IMR-90 (cell line): ENCODE results near the gene CFAP92. TPM values are rescaled to one million over a fixed set of nuclear protein-coding genes. Genes with fewer than 3 reads are reported as not detected.

ENCODE experiments used
- ATAC-seq: fragments of 200-7000 bp; cut with Tn5 transposase; 2 replicates; pipeline ENCODE4 v1.9.1; 2020; ENCODE audit warnings: low read depth, mild to moderate bottlenecking, moderate library complexity
- BruUV-seq: library from RNA; stranded (reverse); fragments of 400-500 nt; replicated peaks from 2 replicates; lab custom pipeline; 2021; lab: Mats Ljungman, UMichigan
- CTCF ChIA-PET: fragments of 300-600 bp; formaldehyde crosslinking; extraction: SDS; loops from one replicate; lab custom pipeline; 2021; ENCODE audit warnings: antibody characterized with exemption; lab: Yijun Ruan, JAX
- POLR2A ChIA-PET: fragments of 300-600 bp; sonication (Branson Sonifier 250); formaldehyde crosslinking; loops from one replicate; lab custom pipeline; 2022; ENCODE audit warnings: antibody characterized with exemption; ENCODE audit not compliant: unreplicated experiment; lab: Charles Lee
- DNase-seq: peaks from one replicate; pipeline ENCODE4 v3.0.0; 2013
- H2AFZ ChIP-seq: replicated peaks from 2 replicates; pipeline ENCODE3; 2013; ENCODE audit warnings: low read length, mild to moderate bottlenecking; ENCODE audit not compliant: poor library complexity
- H2AK5ac ChIP-seq: 2 replicates; pipeline ENCODE4 v1.6.1; 2013; ENCODE audit warnings: low read depth, low read length, inconsistent platforms
- H2AK9ac ChIP-seq: replicated peaks from 2 replicates; pipeline ENCODE3; 2013; ENCODE audit warnings: mild to moderate bottlenecking, low read depth, low read length, moderate library complexity; ENCODE audit not compliant: poor library complexity
- H2BK120ac ChIP-seq: 2 replicates; pipeline ENCODE4 v1.6.1; 2013; ENCODE audit warnings: low read depth, low read length, inconsistent platforms
- H2BK15ac ChIP-seq: 3 replicates; pipeline ENCODE4 v1.6.1; 2013; ENCODE audit warnings: low read depth, low read length, inconsistent platforms
- H2BK20ac ChIP-seq: 2 replicates; pipeline ENCODE4 v1.6.1; 2013; ENCODE audit warnings: low read depth, mild to moderate bottlenecking, inconsistent platforms, low read length, moderate library complexity
- H2BK5ac ChIP-seq: 2 replicates; pipeline ENCODE4 v1.6.1; 2013; ENCODE audit warnings: mild to moderate bottlenecking, low read depth, low read length, inconsistent platforms; ENCODE audit not compliant: poor library complexity, severe bottlenecking
- H3K14ac ChIP-seq: replicated peaks from 2 replicates; pipeline ENCODE4 v1.6.1; 2013; ENCODE audit warnings: low read depth, low read length, inconsistent platforms
- H3K18ac ChIP-seq: 2 replicates; pipeline ENCODE4 v1.6.1; 2013; ENCODE audit warnings: low read depth, low read length, control low read depth
- H3K23ac ChIP-seq: 2 replicates; pipeline ENCODE4 v1.6.1; 2013; ENCODE audit warnings: low read depth, low read length, inconsistent platforms
- H3K27ac ChIP-seq: 2 replicates; pipeline ENCODE4 v1.5.1; 2013; ENCODE audit warnings: mild to moderate bottlenecking, control low read depth, low read length; ENCODE audit not compliant: insufficient read depth
- H3K27me3 ChIP-seq: 2 replicates; pipeline ENCODE4 v1.6.1; 2013; ENCODE audit warnings: low read length; ENCODE audit not compliant: control insufficient read depth, insufficient read depth
- H3K36me3 ChIP-seq: 2 replicates; pipeline ENCODE4 v1.6.1; 2013; ENCODE audit warnings: low read length, mixed read lengths; ENCODE audit not compliant: control insufficient read depth, insufficient read depth
- H3K4ac ChIP-seq: 2 replicates; pipeline ENCODE4 v1.6.1; 2013; ENCODE audit warnings: low read depth, low read length, inconsistent platforms
- H3K4me1 ChIP-seq: 2 replicates; pipeline ENCODE4 v1.6.1; 2013; ENCODE audit warnings: low read length, mixed read lengths; ENCODE audit not compliant: control insufficient read depth, insufficient read depth
- H3K4me2 ChIP-seq: 2 replicates; pipeline ENCODE4 v1.6.1; 2013; ENCODE audit warnings: low read depth, mild to moderate bottlenecking, control low read depth, low read length, moderate library complexity
- H3K4me3 ChIP-seq: 2 replicates; pipeline ENCODE4 v1.5.1; 2013; ENCODE audit warnings: low read depth, mild to moderate bottlenecking, control low read depth, low read length, moderate library complexity; ENCODE audit not compliant: insufficient read depth
- H3K56ac ChIP-seq: 2 replicates; pipeline ENCODE4 v1.6.1; 2013; ENCODE audit warnings: low read length, inconsistent platforms; ENCODE audit not compliant: insufficient read depth; ENCODE audit errors: extremely low read depth
- H3K79me1 ChIP-seq, 2 experiments: 2 replicates each; pipeline ENCODE4 v1.6.1; 2013; ENCODE audit warnings: low read length in 2 of 2, inconsistent platforms in 1 of 2, low read depth in 1 of 2
- H3K9ac ChIP-seq: 2 replicates; pipeline ENCODE4 v1.6.1; 2013; ENCODE audit warnings: low read depth, low read length, control low read depth
- H3K9me1 ChIP-seq: 2 replicates; pipeline ENCODE4 v1.6.1; 2013; ENCODE audit warnings: low read length, inconsistent platforms; ENCODE audit not compliant: insufficient read depth
- H3K9me3 ChIP-seq: 2 replicates; pipeline ENCODE4 v1.6.1; 2013; ENCODE audit warnings: low read length; ENCODE audit not compliant: control insufficient read depth, insufficient read depth
- H4K20me1 ChIP-seq: 2 replicates; pipeline ENCODE4 v1.6.1; 2013; ENCODE audit warnings: low read length, inconsistent platforms; ENCODE audit not compliant: insufficient read depth
- H4K5ac ChIP-seq: 2 replicates; pipeline ENCODE4 v1.6.1; 2013; ENCODE audit warnings: mild to moderate bottlenecking, low read depth, low read length, control low read depth
- H4K8ac ChIP-seq, 2 experiments: 2 replicates each; pipeline ENCODE4 v1.6.1; 2013; ENCODE audit warnings: low read depth in 2 of 2, low read length in 2 of 2, control low read depth in 1 of 2, inconsistent platforms in 1 of 2
- H4K91ac ChIP-seq: 2 replicates; pipeline ENCODE4 v1.6.1; 2013; ENCODE audit warnings: low read depth, low read length, inconsistent platforms; ENCODE audit not compliant: insufficient read depth
- BHLHE40 ChIP-seq: fragments of 150-350 bp; IDR thresholded peaks from 2 replicates; pipeline ENCODE4 v1.6.1; 2016; ENCODE audit warnings: mild to moderate bottlenecking, low read depth, low read length
- CHD1 ChIP-seq: IDR thresholded peaks from 2 replicates; pipeline ENCODE4 v1.6.1; 2012; ENCODE audit warnings: low read depth, low read length, improper control_type of control experiment
- ELK1 ChIP-seq: fragments of 150-350 bp; IDR thresholded peaks from 2 replicates; pipeline ENCODE4 v1.6.1; 2016; ENCODE audit warnings: low read depth, mild to moderate bottlenecking, low read length, moderate library complexity, borderline replicate concordance
- FOS ChIP-seq: fragments of 150-350 bp; IDR thresholded peaks from 2 replicates; pipeline ENCODE4 v1.6.1; 2016; ENCODE audit warnings: low read depth, low read length
- MAZ ChIP-seq: IDR thresholded peaks from 2 replicates; pipeline ENCODE4 v1.6.1; 2012; ENCODE audit warnings: low read depth, mild to moderate bottlenecking, low read length, improper control_type of control experiment, moderate library complexity, borderline replicate concordance
- NFE2L2 ChIP-seq: fragments of 150-350 bp; IDR thresholded peaks from 2 replicates; pipeline ENCODE4 v1.6.1; 2016; ENCODE audit warnings: low read depth, mild to moderate bottlenecking, low read length
- POLR2A ChIP-seq: IDR thresholded peaks from 2 replicates; pipeline ENCODE4 v1.6.1; 2012; ENCODE audit warnings: mild to moderate bottlenecking, low read depth, low read length
- RCOR1 ChIP-seq: IDR thresholded peaks from 2 replicates; pipeline ENCODE4 v1.6.1; 2012; ENCODE audit warnings: mild to moderate bottlenecking, low read length, improper control_type of control experiment; ENCODE audit not compliant: insufficient replicate concordance
- USF2 ChIP-seq: fragments of 150-350 bp; IDR thresholded peaks from 2 replicates; pipeline ENCODE4 v1.6.1; 2017; ENCODE audit warnings: mild to moderate bottlenecking, antibody characterized with exemption, low read length, low read depth
- WGBS, 2 experiments: methylation state at CpG; one replicate each; pipeline versions ENCODE4 v1.1.5 to v1.1.7; 2013; ENCODE audit warnings: missing lambda C conversion rate in 2 of 2; ENCODE audit not compliant: insufficient read length in 1 of 2; ENCODE audit errors: extremely low coverage in 2 of 2; 5-methylcytosine and 5-hydroxymethylcytosine counted together
- dilution Hi-C: fragments of 300-500 bp; cut with HindIII; formaldehyde crosslinking; loops from one replicate; pipeline ENCODE4 v1.14.3; 2018; ENCODE audit warnings: low sequenced_read_pairs; ENCODE audit not compliant: unreplicated experiment
- in situ Hi-C: fragments of 300-500 bp; cut with MboI; formaldehyde crosslinking; loops from 3 replicates; pipeline ENCODE4 v1.14.3; 2019; ENCODE audit warnings: low sequenced_read_pairs, inconsistent platforms, mixed read lengths
- intact Hi-C: fragments of 100-400 bp; cut with micrococcal nuclease; formaldehyde crosslinking; loops from 2 replicates; pipeline ENCODE4 v1.10.0; 2022
- polyA plus RNA-seq, 3 experiments: library from polyadenylated mRNA; depleted of rRNA; stranded (reverse); fragments of >200 nt; gene quantifications; 2 replicates each; pipeline ENCODE4 v1.2.3, GENCODE V29; 2012; ENCODE audit warnings: low replicate concordance in 1 of 3
- total RNA-seq: library from RNA; depleted of rRNA; stranded (reverse); fragments of >200 nt; gene quantifications from 2 replicates; pipeline ENCODE4 v1.2.3, GENCODE V29; 2012

Gene CFAP92
- total and polyA plus RNA-seq, 2 of the 4 experiments (the other 2 are of a cell fraction): not detected

DNA sequence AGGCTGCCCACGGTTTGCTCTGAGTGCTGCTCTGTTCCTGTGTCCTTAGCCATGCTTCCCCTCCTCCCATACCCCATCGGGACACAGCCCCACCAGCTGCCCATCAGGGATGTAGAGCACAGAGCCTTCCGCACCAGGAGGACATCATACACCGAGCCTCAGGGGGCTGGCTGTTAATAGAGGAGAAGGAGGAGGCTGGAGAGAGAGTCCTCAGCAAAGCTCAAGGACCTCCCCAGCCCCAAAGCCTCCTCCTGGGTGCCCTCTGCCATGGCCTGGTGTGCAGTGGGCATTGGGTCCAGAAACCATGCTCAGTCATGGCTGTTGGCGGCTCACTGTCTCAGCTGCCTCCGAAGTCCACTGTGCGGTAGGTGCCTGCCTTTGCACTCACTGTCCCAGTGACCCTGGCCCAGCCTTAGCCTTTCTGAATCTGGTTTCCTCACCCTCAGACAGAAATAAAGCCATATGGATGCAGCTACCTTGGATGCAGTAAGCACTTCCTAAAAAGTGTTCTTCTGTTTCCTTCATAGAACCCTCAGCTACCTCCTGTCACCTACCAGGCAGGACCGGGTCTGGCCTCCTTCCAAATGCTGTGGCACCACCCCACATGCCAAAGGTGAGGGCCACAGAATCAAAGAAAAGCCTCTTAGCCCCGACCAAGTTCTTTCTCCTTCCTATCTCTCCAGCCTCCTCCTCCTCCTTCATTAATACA lies 60.5 kb downstream of the CFAP92 start:
- H3K27me3 ChIP-seq: peaks cover 24% of the 10 kb centered on the region
- H3K4me1 ChIP-seq: no peaks in the 10 kb centered on the region
- 65% methylated on average over 4 of the region's 9 CpGs; no CpG with 5 or more reads in 1 of the 2 experiments for WGBS, 2 experiments
- no peak overlapping the region for H2BK15ac ChIP-seq
- no peak overlapping the region for H3K4ac ChIP-seq
- no peak overlapping the region for H2BK5ac ChIP-seq
- ChIA-PET CTCF (no interaction called here), POLR2A (no interaction called here)
- peaks cover 2% of the 10 kb centered on the region; the same call in 1 of the 2 replicates for H3K9me3 ChIP-seq
- no peak overlapping the region for H3K27ac ChIP-seq
- no peaks in the 10 kb centered on the region for H3K79me1 ChIP-seq
- no peak overlapping the region for H2AK5ac ChIP-seq
- H4K8ac ChIP-seq: no peak overlapping the region
- no peak for TF ChIP-seq RCOR1
- no peak for TF ChIP-seq USF2
- TF ChIP-seq BHLHE40: no peak
- TF ChIP-seq POLR2A: no peak
- TF ChIP-seq NFE2L2: no peak
- no peak for TF ChIP-seq FOS
- no peak for TF ChIP-seq MAZ
- no peak for TF ChIP-seq CHD1
- TF ChIP-seq ELK1: no peak
- in situ Hi-C loops (no loop called here), intact Hi-C loops (no loop called here), dilution Hi-C loops (no loop called here)
- H2AFZ ChIP-seq: peak overlapping the region; percentile 63
- H3K4me3 ChIP-seq: no peak overlapping the region
- H3K14ac ChIP-seq: no peak overlapping the region
- H3K9me1 ChIP-seq: no peaks in the 10 kb centered on the region
- no peak overlapping the region for H3K9ac ChIP-seq
- H4K20me1 ChIP-seq: no peaks in the 10 kb centered on the region
- H3K36me3 ChIP-seq: no peaks in the 10 kb centered on the region
- H3K18ac ChIP-seq: no peak overlapping the region
- no peak for DNase-seq
- no peak overlapping the region for H3K4me2 ChIP-seq
- H3K56ac ChIP-seq: no peak overlapping the region
- no peak overlapping the region for H4K5ac ChIP-seq
- ATAC-seq: no peak
- H2BK120ac ChIP-seq: no peak overlapping the region
- BruUV-seq: no TSS peak
- no peak overlapping the region for H3K23ac ChIP-seq
- no peak overlapping the region for H4K91ac ChIP-seq
- H2BK20ac ChIP-seq: no peak overlapping the region
- no peak overlapping the region for H2AK9ac ChIP-seq
